SKM-1 treated with dmso at 0.1 percent for 144 hours (cell line): ENCODE measurements around the gene ACOXL.

Experiments
- DNase-seq: peaks from one replicate; lab custom pipeline; 2025; ENCODE audit not compliant: unreplicated experiment; lab: John Stamatoyannopoulos, UW

Gene ACOXL

GRCh38 chr2:110718382-110718781, 14.0 kb upstream of the ACOXL start:
- no peak for DNase-seq

GRCh38 chr2:110718990-110719389, 13.4 kb upstream of the ACOXL start:
- DNase-seq: no peak

- no peak for DNase-seq
Measured at GRCh38 chr2:110720547-110720946, 11.8 kb upstream of the ACOXL start.

GRCh38 chr2:110724820-110725219, 7.6 kb upstream of the ACOXL start:
- DNase-seq: no peak

GRCh38 chr2:110725370-110725769, 7.0 kb upstream of the ACOXL start:
- DNase-seq: no peak

- no peak for DNase-seq
Measured at GRCh38 chr2:110725859-110726258, 6.5 kb upstream of the ACOXL start.

GRCh38 chr2:110726285-110726684, 6.1 kb upstream of the ACOXL start:
- DNase-seq: no peak

- DNase-seq: no peak
Measured at GRCh38 chr2:110727923-110728322, 4.5 kb upstream of the ACOXL start.

GRCh38 chr2:110729106-110729505, 3.3 kb upstream of the ACOXL start:
- no peak for DNase-seq

- no peak for DNase-seq
Measured at GRCh38 chr2:110731064-110731463, 1.3 kb upstream of the ACOXL start.

GRCh38 chr2:110735366-110735765, 3.0 kb downstream of the ACOXL start:
- DNase-seq: no peak

GRCh38 chr2:110737783-110738182, 5.4 kb downstream of the ACOXL start:
- no peak for DNase-seq

GRCh38 chr2:110740747-110741349, 8.5 kb downstream of the ACOXL start:
- no peak for DNase-seq

GRCh38 chr2:110741491-110741980, 9.2 kb downstream of the ACOXL start:
- no peak for DNase-seq

- no peak for DNase-seq
Measured at GRCh38 chr2:110742412-110742811, 10.0 kb downstream of the ACOXL start.

- DNase-seq: no peak
Measured at GRCh38 chr2:110743600-110743999, 11.2 kb downstream of the ACOXL start.

- DNase-seq: no peak
Measured at GRCh38 chr2:110744429-110744828, 12.1 kb downstream of the ACOXL start.

- no peak for DNase-seq
Measured at GRCh38 chr2:110745048-110745447, 12.7 kb downstream of the ACOXL start.

- DNase-seq: no peak
Measured at GRCh38 chr2:110746586-110747521, 14.5 kb downstream of the ACOXL start.

- DNase-seq: no peak
Measured at GRCh38 chr2:110747522-110748488, 15.4 kb downstream of the ACOXL start.

- DNase-seq: no peak
Measured at GRCh38 chr2:110748489-110748867, 16.1 kb downstream of the ACOXL start.
